ENCODE results near the gene OR2L5.

OR2L5 gene

GRCh38 chr1:248013229-248013710 lies at the start of gene OR2L5:
TSS of gene OR2L5 (plus strand) at chr1:248013660. CDS start at chr1:248021948, 8,288 bp downstream.
- TF ChIP-seq FOXA1 (IDR thresholded peaks at IDR 0.05): no peak
- no peak for TF ChIP-seq ARNT (IDR thresholded peaks at IDR 0.05)
- TF ChIP-seq TARDBP (IDR thresholded peaks at IDR 0.05): no peak
- TF ChIP-seq ZNF384 (IDR thresholded peaks at IDR 0.05): no peak
- TF ChIP-seq FOXM1 (IDR thresholded peaks at IDR 0.05; ENCODE audit: borderline replicate concordance): no peak
- TF ChIP-seq HDGF (IDR thresholded peaks at IDR 0.05; ENCODE audit: borderline replicate concordance): no peak
- TF ChIP-seq BHLHE40 (IDR thresholded peaks at IDR 0.05; ENCODE audit: borderline replicate concordance): no peak
- no peak for TF ChIP-seq FOXK2 (IDR thresholded peaks at IDR 0.05)
- no peak for TF ChIP-seq SP1 (IDR thresholded peaks at IDR 0.05)
- TF ChIP-seq PKNOX1 (IDR thresholded peaks at IDR 0.05): no peak
- no peak for TF ChIP-seq LEF1 (IDR thresholded peaks at IDR 0.05; ENCODE audit: borderline replicate concordance)
- ChIA-PET CTCF (no interaction called here), POLR2A (no interaction called here)
- no peak for DNase-seq (ENCODE audit: extremely low spot score)

GRCh38 chr1:247964933-247965332 lies 48.5 kb upstream of the OR2L5 start, which contains the start of gene OR2AK2:
TSS of gene OR2AK2 (plus strand) at chr1:247965233. CDS start at chr1:247965377, 144 bp downstream.
- no peak for TF ChIP-seq FOXK2 (IDR thresholded peaks at IDR 0.05)
- TF ChIP-seq PKNOX1 (IDR thresholded peaks at IDR 0.05): no peak
- TF ChIP-seq ZNF384 (IDR thresholded peaks at IDR 0.05): no peak
- TF ChIP-seq TARDBP (IDR thresholded peaks at IDR 0.05): no peak
- TF ChIP-seq CTBP1 (IDR thresholded peaks at IDR 0.05; ENCODE audit: borderline replicate concordance): no peak
- no peak for TF ChIP-seq NFRKB (IDR thresholded peaks at IDR 0.05)
- TF ChIP-seq FOXM1 (IDR thresholded peaks at IDR 0.05; ENCODE audit: borderline replicate concordance): no peak
- TF ChIP-seq FOXA1 (IDR thresholded peaks at IDR 0.05): no peak
- CTCF ChIA-PET: no interaction called here
- DNase-seq (ENCODE audit: extremely low spot score): no peak
- POLR2A ChIA-PET: no interaction called here

GRCh38 chr1:247966532-247967204 lies 46.8 kb upstream of the OR2L5 start:
- ChIA-PET CTCF (no interaction called here), POLR2A (no interaction called here)
- no peak for DNase-seq (ENCODE audit: extremely low spot score)
- TF ChIP-seq ELF4 (IDR thresholded peaks at IDR 0.05) (no peak), FOXM1 (IDR thresholded peaks at IDR 0.05; ENCODE audit: borderline replicate concordance) (no peak), SP1 (IDR thresholded peaks at IDR 0.05) (no peak), SUZ12 (IDR thresholded peaks at IDR 0.05) (no peak), LEF1 (IDR thresholded peaks at IDR 0.05; ENCODE audit: borderline replicate concordance) (no peak), HDGF (IDR thresholded peaks at IDR 0.05; ENCODE audit: borderline replicate concordance) (no peak), NFRKB (IDR thresholded peaks at IDR 0.05) (no peak), FOXK2 (IDR thresholded peaks at IDR 0.05) (no peak), TARDBP (IDR thresholded peaks at IDR 0.05) (no peak), ARNT (IDR thresholded peaks at IDR 0.05) (no peak), L3MBTL2 (conservative IDR thresholded peaks at IDR 0.05) (no peak), BHLHE40 (IDR thresholded peaks at IDR 0.05; ENCODE audit: borderline replicate concordance) (no peak), CTBP1 (IDR thresholded peaks at IDR 0.05; ENCODE audit: borderline replicate concordance) (no peak)

- TF ChIP-seq FOXM1 (IDR thresholded peaks at IDR 0.05; ENCODE audit: borderline replicate concordance) (no peak), CTBP1 (IDR thresholded peaks at IDR 0.05; ENCODE audit: borderline replicate concordance) (no peak), LEF1 (IDR thresholded peaks at IDR 0.05; ENCODE audit: borderline replicate concordance) (no peak), ARNT (IDR thresholded peaks at IDR 0.05) (no peak), ELF4 (IDR thresholded peaks at IDR 0.05) (no peak), FOXA1 (IDR thresholded peaks at IDR 0.05) (no peak), NFRKB (IDR thresholded peaks at IDR 0.05) (no peak), FOXK2 (IDR thresholded peaks at IDR 0.05) (no peak), L3MBTL2 (conservative IDR thresholded peaks at IDR 0.05) (no peak), PKNOX1 (IDR thresholded peaks at IDR 0.05) (no peak), TARDBP (IDR thresholded peaks at IDR 0.05) (no peak), BHLHE40 (IDR thresholded peaks at IDR 0.05; ENCODE audit: borderline replicate concordance) (no peak), SP1 (IDR thresholded peaks at IDR 0.05) (no peak), SUZ12 (IDR thresholded peaks at IDR 0.05) (no peak), HDGF (IDR thresholded peaks at IDR 0.05; ENCODE audit: borderline replicate concordance) (no peak)
- ChIA-PET CTCF (no interaction called here), POLR2A (no interaction called here)
- DNase-seq (ENCODE audit: extremely low spot score): no peak
These were observed 20.5 kb upstream of the OR2L5 start for GRCh38 chr1:247992986-247993385.

- ChIA-PET POLR2A (no interaction called here), CTCF (no interaction called here)
- no peak for TF ChIP-seq TARDBP (IDR thresholded peaks at IDR 0.05)
- TF ChIP-seq NFRKB (IDR thresholded peaks at IDR 0.05): no peak
- TF ChIP-seq ZNF384 (IDR thresholded peaks at IDR 0.05): no peak
- no peak for TF ChIP-seq HDGF (IDR thresholded peaks at IDR 0.05; ENCODE audit: borderline replicate concordance)
- TF ChIP-seq L3MBTL2 (conservative IDR thresholded peaks at IDR 0.05): no peak
- TF ChIP-seq ARNT (IDR thresholded peaks at IDR 0.05): no peak
- TF ChIP-seq ELF4 (IDR thresholded peaks at IDR 0.05): no peak
- no peak for TF ChIP-seq LEF1 (IDR thresholded peaks at IDR 0.05; ENCODE audit: borderline replicate concordance)
- no peak for DNase-seq (ENCODE audit: extremely low spot score)
These were observed 14.6 kb upstream of the OR2L5 start for GRCh38 chr1:247998811-247999210.

GRCh38 chr1:248000169-248000568 lies 13.3 kb upstream of the OR2L5 start:
- TF ChIP-seq HDGF (IDR thresholded peaks at IDR 0.05; ENCODE audit: borderline replicate concordance): no peak
- no peak for TF ChIP-seq FOXK2 (IDR thresholded peaks at IDR 0.05)
- no peak for TF ChIP-seq ZNF384 (IDR thresholded peaks at IDR 0.05)
- TF ChIP-seq PKNOX1 (IDR thresholded peaks at IDR 0.05): no peak
- no peak for TF ChIP-seq SP1 (IDR thresholded peaks at IDR 0.05)
- TF ChIP-seq BHLHE40 (IDR thresholded peaks at IDR 0.05; ENCODE audit: borderline replicate concordance): no peak
- DNase-seq (ENCODE audit: extremely low spot score): no peak
- ChIA-PET CTCF (no interaction called here), POLR2A (no interaction called here)
